ENCODE measurements around the gene MMADHC. TPM values are rescaled to one million over a fixed set of nuclear protein-coding genes. Genes with fewer than 3 reads are reported as not detected.

MMADHC gene
- total RNA-seq, 1 experiment from 2014 or later, result 236 TPM

DNA sequence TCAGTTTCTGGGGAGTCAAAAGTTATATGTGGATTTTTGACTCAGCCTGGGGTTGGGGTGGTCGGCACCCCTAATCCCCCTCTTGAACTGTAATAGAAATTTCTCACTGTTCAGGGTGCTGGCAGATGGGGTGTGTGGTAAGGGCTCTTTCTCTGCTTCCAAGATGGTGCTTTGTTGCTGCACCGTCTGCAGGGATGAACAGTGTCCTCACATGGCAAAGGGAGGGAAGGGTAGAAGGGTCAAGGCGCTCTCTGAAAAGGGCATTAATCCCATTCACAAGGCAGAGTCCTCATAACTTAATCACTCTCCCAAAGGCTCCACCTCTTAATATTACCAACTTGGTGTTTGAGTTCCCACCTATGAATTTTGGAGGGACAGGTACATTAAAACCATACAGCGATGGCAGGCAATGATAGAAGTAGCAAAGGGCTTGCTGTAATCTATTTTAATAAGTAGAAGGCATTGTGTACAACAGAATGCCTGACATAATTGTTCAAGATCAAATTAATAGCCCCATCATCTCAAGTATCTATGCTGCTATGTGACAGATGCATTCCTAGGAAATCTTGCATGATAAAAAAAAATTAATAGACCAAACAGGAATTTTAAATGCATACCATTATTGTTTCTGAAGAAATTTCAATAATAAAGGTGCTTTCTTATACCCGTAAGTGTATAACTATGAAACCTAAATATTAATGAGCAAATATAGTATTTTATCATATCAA lies 28.1 kb downstream of the MMADHC start:
- DNase-seq (ENCODE audit: extremely low read depth, low read depth), result no peak

DNA sequence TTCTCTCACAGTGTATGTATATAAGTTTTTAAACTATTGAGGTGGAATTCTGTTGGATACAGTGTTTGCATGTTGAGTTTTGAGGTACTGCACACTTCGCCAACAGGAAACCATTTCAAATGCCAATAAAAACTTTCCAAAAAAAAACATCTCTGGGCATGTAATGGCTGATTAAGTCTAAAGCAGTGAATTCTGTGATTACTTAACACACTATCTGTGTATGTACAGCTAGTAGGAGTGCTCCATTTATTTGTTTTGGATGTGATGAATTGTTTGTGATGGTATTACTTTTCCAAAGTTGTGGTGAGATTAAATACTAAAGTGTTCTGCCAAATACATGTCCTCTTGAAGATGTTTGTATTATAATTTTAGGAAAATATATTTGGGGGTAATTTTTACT lies 31.1 kb downstream of the MMADHC start:
- DNase-seq (ENCODE audit: extremely low read depth, low read depth), result no peak

DNA sequence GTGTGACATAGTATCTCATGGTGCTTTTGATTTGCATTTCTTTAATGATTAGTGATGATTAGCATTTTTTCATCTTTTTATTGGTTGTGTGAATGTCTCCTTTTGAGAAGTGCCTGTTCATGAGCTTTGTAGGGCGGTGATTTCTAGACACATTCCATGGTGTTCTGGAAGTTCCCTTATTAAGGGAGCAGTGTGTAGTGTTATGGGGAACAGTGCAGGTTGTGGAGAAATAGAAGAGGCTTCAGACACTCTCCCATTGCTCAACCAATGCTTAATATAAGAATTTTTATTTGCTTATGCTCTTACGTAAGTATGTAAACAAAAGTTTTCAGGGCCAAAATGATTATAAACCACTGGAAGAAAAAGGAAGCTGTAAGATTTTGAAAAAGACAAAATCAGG lies 34.7 kb downstream of the MMADHC start:
- DNase-seq (ENCODE audit: extremely low read depth, low read depth), result no peak

DNA sequence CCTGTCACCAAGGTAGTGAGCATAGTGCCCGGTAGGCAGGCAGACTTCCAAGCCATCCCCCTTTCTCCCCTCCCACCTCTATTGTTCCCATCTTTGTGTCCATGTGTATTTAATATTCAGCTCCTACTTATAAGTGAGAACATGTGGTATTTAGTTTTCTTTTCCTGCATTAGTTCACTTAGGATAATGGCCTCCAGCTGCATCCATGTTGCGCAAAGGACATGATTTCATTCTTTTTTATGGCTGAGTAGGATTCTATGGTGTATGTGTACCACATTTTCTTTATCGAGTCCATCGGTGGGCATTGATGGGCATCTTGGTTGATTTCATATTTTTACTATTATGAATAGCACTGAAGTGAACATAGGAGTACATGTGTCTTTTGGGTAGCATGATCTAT lies 35.3 kb downstream of the MMADHC start:
- DNase-seq (ENCODE audit: extremely low read depth, low read depth), result no peak

DNA sequence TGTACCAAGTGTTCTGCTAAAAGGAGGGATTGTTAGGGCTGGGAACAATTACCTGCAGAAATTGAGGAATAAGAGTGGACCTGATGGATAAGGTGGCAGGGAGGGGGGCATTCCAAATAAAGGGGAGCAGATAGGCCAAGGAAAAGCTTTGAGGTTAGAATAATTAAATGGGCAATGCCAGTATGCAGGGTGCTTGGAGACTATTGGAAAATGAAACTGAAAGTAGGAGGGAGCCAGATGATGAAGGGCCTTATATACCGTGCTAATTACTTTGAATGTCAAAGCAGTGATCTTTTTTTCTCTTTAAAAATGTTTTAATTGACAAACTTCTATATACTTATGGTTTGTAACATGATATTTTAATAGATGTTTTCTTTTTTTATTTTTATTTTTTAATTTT lies 42.9 kb downstream of the MMADHC start:
- DNase-seq (ENCODE audit: extremely low read depth, low read depth), result no peak

DNA sequence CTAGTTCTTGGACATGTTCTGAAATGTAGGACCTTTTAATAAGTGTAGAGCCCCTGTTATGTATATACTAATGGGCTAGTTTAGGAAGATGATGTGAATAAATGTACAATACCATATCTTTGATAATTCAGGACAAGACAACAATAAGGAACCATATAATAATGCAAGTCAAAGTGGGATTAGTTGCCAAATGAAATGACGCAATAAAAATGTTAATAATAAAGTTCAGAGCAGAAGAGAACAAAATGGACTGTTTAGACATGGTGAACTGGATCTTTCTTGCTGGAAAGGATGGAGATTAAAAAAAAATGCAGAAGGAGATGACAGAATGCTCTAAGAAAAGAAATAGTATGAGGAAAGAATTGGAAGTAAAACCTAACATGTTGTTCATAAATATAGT lies 43.7 kb downstream of the MMADHC start:
- no peak for DNase-seq (ENCODE audit: extremely low read depth, low read depth)

DNA sequence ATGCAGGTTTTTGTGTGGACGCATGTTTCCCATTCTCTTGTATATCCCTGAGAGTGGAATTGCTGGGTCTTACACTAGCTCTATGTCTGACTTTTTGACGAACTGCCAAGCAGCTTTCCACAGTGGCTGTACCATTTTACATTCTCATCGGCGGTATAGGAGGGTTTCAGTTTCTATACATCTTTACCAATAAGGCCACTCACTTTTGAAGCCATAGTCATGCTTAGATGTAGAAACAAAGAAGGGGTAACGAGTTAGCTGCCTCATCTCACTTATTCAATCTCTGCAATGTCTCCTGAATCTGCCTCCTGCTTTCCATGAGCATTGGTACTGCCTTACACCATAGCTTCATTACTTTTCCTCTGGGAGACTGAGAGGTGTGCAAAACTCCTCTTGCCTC lies 47.4 kb downstream of the MMADHC start:
- no peak for DNase-seq (ENCODE audit: extremely low read depth, low read depth)

DNA sequence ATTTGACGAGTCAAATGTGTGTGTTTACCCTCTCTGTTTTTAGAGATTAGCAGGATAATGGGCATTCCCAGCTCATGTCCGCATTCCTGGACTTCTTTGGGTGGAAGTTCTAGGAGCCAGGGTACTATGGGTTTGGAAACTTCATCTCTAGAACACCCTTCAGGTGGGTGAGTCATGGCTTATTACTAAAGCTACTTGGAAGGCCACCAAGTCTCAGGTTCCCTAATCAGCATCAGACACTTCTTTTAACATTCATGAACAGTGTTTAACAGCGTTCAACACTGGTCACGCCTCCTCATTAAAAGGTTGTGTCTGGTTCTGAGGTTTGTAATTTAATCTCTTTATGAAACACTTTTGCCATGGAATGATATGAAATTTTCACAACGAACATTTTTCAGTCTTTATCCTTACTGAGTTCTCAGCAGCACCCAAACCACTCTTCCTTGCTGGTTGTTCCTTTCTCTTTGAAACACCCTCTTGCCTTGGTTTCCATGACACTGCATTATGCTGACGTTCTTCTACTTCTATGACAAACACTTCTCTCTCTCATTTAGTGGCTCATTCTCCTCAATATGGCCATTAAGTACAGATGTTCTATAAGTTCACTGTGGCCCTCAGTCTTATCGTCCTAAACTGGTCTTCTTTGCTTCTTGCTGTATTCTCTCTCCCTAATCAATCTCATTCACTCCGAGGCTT lies 49.3 kb downstream of the MMADHC start:
- DNase-seq (ENCODE audit: extremely low read depth, low read depth), result no peak

DNA sequence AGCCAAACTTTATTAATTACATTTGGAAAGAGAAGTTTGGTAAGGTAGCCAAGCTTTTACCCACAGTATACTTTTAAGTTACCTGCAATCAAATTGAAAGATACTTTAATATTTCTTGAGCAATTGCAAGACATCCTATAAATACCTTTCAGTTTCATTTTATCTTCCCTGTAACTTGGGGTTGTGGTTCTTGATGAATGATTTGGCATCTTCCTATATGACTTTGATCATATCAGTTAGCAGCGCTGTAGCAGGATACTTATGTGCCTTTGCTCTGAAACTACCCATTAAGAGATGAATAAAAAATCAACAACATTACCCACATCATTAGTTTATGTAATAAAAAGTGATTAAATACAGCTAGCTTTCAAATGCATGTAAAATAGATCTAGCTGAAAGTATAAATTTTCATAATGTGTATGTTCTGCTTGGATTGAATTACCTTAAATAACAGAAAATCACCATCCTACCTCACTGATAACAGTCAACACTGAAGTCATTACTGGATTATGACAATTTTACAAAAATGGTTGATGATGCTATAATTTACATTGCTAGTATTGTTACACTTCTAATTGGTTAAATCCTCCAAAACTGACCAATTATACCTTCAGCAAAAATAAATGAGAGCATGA lies 50.4 kb downstream of the MMADHC start:
- DNase-seq (ENCODE audit: extremely low read depth, low read depth), result no peak

DNA sequence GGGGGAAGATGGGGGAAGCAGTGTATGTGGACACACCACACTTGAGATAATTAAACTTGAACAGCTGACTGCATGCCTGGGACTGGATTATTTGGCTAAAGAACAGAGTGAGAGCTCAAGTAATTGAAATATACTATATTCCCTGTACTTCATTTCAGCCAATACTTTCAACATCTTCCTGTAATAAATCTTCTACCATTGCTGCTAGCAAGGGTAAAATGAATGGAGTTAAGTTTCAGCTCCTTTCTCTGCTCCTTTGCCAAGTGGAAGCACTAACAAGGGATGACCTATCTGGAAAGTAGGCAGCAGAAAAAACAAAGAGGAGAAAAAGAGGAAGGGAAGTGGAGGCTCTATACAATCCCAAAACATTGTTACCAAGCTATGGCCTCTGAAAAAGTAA lies 50.9 kb downstream of the MMADHC start:
- no peak for DNase-seq (ENCODE audit: extremely low read depth, low read depth)

DNA sequence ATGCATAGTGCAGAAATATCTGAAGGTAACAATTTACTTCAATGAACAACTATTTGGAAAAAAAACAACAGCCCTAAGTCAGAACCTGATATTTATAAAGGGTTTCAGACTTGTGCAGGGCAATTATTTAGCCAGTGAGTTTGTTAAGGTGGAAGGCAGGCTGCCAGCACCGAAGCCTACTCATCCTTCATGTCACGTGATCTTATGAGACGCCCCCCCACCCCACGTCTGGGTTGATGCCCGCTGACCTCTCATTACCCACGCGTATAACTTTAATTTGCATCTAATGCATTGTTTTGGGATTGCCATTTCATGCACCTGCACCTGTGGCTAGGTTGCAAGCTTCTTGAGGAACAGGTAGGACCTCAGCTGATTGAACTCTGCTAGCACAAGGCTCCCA lies 52.9 kb downstream of the MMADHC start:
- no peak for DNase-seq (ENCODE audit: extremely low read depth, low read depth)

DNA sequence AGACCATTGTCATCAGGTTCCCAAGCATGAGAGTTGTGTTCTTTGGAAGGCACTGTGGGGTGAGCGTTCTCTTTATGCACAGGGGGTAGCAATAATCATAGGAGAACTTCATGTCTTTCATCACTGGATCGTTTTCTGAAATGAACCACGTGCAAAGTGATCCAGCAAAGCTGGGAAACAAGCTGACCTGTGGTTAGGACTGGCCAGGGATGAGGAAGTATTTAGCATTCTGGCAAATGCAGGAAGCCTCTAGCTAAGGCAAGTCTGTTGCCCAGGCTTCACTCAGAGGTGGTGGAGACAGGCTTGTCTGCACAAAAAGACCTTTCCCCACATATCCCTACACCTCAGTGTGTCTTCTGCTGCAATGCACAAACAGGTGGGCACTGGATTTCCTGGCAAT lies 58.6 kb downstream of the MMADHC start:
- no peak for DNase-seq (ENCODE audit: extremely low read depth, low read depth)

DNA sequence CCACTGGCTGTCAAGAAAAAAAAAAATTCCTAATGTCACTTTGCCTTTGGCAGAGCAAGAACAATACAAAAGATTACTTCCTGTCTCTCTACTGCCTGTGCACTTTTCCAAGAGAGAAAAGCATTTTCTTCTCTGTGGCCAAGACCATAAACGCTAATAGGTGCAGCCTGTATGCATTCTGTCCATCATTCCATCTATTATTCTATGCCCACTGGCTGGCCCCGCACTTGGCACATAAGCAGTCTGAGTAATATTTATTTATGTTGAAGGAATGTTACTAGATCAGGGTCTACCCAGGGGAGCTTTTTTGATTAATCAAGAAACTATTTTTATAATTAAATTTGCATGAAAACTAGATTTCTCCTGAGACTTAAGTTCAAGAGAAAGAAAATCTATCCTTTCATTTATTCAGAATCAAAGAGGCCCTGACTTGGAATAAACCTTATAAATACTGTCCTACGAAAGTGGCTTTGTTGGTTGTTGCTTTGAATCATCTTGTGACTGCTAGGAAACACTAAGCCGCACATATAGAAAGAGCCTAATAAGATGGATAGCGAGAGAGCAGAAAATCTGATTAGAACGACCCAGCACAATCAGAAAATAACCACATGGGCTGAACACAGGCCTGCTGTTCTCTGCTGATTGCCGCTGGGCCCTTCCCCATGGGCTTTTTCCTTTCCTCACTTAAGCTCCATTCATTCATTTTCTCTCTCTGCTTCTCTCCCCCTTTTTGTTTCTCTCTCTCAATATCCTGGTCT lies 59.4 kb downstream of the MMADHC start:
- no peak for DNase-seq (ENCODE audit: extremely low read depth, low read depth)

DNA sequence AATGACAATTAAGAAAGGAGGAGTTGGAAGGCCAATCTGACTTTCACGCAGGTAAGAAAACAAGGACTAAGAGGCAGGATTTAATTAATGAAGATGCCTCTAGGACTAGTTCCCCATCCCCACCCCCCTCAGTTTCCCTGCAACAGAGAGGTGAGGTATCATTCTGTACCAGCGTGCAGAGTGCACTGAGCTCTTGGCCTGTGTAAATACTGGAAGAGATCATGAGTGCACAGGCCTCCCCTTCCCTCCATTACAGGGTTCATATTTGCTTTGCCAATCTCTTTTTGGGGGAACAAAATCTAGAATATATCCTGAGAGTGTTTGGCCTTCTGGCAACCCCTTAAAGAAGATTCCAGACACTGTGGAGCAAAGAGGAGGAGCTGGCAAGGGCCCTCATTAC lies 60.9 kb downstream of the MMADHC start:
- no peak for DNase-seq (ENCODE audit: extremely low read depth, low read depth)

DNA sequence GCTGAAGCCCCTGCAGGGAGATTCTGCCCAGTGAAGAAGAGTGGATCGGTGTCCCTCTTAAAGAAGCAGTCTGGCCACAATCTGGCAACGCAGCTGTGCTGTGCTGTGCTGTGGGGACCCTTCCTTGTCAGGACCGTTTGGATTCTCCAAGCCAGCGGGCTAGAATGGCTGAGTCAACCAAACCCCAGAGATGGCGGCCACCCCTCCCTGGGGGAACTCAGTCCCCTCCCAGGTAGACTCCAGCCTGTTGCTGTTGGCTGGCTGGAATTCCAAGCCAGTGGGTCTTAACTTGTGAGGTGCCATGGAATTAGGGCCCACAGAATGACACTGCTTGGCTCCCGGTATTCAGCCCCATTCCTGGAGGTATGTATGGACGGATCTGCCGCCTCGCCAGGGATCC lies 62.3 kb downstream of the MMADHC start:
- DNase-seq (ENCODE audit: extremely low read depth, low read depth), result no peak

Small RNAs within 50 kb of the gene (small RNA-seq; reads per million reads assigned to genes)
- gene RNU6-601P, result 0 reads per million in 2 experiments
